ENCODE results near the gene JAKMIP3.

JAKMIP3 gene

DNA sequence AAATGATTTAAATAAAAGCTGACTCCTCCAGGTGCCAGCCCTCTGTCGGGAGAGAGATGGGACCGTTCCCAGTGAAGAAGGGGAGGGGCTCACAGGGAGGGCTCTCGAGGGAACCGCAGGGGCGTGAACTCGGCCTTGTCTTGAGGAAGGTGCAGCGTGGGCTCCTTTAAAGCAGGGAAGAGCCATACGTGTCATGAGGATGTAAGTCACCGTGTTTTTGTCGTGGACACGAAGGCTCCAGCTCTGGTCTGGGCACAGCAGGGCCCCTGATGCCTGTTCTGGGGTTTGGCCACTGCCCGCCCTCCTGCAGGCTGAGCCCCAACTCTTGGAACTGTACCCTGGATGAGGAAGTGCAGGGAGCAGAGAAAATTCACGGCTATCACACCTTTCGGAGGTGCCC lies 45.0 kb downstream of the JAKMIP3 start:
- no peak for DNase-seq (ENCODE audit: low spot score)

DNA sequence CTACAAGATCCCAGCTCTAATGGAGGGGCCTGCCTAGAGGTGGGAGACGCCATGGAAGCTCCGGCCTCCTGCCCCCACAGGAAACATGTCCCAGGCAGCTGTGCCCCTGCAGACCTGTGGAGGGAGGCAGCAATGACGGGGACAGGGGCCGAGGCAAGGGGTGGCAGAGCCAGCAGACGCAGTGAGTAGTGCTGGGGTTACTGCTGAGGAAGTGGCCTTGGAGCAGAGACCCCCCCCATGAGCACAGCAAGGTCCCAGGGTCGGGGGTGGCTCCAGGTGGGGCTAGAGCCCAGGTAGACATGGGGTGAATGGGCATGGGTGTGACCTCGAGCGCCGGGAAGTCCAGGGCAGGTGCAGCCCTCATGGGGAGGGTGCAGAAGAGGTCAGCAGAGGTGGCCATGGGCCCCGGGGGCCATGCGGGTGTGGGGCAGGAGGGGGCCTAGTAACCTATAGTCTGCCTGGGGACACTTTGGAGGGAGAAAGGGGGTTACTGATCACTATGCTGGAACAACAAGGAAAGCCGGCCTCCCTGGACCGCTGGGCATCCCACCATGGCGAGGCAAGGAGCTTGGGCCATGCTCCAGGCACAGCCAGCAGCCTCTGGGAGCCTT lies 45.5 kb downstream of the JAKMIP3 start:
- no peak for DNase-seq (ENCODE audit: low spot score)

DNA sequence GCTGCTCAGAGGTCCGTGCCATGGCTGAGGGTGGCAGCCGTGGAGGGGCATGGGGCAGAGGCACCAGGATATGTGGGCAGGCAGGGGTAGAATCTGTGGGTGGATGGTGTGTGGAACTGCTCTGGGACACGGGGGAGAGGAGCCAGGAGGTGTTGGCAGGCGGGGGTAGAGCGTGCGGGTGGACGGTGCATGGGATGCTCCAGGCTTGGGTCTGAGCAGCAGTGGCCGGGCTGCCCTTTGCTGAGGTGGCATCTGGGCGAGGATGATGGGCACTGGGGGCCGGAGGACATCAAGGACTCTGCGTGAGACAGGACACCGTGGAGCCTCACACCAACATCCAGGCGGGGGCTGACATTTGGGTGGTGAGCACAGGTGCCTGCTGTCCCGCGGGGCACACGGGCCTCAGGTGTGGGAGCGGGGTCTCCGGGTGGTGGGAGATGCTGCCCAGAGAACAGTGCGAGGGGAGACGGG lies 46.2 kb downstream of the JAKMIP3 start:
- DNase-seq (ENCODE audit: low spot score): no peak

DNA sequence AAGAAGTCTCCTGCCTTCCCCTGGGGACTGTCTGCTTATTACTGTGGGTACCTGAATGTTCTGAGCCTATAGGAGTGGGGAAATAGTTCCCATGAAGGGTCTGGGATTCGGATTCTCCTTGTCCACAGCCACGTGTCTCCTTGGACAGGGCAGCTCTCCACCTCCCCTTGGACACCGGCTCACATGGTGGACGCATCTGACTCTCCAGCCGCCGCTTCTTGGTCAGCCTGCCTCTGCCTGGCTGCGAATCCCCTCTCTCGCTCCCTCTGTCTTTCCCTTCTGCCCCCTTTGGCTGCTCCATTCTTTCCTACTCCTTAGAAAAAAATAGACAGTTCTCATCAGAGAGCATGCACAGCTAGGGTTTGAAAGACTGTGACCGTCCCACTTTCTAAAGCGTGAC lies 46.9 kb downstream of the JAKMIP3 start:
- DNase-seq (ENCODE audit: low spot score): no peak

DNA sequence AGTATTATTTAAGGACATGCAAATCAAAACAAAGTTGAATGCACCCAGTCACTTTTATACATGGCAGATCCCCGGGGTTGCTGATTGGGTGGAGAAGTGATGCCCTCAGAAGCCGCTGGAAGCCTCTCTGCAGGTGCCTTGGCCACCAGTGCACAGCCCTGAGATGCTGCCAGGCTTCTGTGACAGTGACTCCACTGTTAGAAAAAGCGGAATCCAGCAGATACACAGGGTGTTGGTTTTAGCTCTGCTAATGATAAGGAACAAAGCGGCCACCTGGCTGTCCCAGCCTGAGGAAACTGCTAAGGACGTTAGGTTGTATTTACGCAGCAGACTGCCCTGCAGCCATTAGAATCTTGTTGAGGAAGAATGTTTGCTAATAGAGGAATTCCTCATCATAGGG lies 47.5 kb downstream of the JAKMIP3 start:
- DNase-seq (ENCODE audit: low spot score): no peak

DNA sequence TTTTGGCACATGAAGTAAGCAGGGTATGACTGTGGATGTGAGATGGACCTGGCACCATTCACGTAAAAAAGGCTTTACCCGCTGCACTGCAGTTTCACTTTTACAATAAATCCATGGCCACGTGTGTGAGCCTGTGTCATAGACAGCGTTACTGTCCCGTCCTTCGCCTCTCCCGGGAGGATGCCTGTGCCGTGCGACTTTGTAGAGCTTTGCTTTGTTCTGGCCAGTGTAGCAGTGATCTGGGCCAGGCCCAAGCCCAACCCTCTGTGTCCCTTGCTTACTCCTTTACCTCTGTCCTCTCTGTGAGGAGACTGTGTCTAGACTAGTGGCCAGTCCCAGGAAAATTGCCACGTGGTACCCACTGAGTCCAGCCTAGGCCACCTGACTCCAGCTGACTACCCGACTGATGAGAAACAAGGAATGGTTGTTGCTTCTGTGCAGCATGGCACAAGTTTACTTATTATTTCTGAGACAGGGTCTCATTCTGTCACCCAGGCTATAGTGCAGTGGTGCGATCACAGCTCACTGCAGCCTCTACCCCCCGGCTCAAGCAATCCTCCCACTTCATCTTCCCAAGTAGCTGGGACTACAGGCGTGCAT lies 48.1 kb downstream of the JAKMIP3 start:
- no peak for DNase-seq (ENCODE audit: low spot score)

DNA sequence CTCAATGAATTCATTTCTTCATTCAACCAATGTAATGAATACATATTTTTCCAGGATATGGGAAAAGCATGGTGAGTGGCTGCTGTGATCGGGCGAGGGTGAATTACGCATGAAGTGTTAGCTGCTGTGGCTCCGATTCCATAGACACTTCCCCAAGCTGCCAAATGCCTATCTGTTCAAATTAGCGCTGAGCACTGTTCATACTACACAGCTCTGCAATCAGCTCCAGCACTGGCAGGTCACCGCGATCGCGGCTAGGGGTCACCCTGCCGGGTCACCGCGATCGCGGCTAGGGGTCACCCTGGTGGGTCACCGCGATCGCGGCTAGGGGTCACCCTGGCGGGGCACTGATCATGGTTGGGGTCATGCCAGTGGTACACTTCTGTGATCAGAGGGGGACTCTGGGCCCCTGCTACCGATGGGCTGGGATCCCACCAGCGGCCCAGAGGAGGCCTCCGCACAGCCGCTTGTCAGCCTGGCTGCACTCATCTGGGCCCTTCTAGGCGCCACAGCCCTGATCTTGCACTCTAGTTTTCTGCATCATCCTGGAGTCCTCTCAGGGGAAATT lies 49.3 kb downstream of the JAKMIP3 start:
- DNase-seq (ENCODE audit: low spot score): no peak
